ENCODE results near the gene SETD5. TPM values are rescaled to one million over a fixed set of nuclear protein-coding genes. Genes with fewer than 3 reads are reported as not detected.

SETD5 gene
- total and polyA plus RNA-seq, 2 of the 8 experiments (the other 6 are each of a cell fraction or from before 2014, with no cell fraction given), result 108 to 234 TPM

DNA sequence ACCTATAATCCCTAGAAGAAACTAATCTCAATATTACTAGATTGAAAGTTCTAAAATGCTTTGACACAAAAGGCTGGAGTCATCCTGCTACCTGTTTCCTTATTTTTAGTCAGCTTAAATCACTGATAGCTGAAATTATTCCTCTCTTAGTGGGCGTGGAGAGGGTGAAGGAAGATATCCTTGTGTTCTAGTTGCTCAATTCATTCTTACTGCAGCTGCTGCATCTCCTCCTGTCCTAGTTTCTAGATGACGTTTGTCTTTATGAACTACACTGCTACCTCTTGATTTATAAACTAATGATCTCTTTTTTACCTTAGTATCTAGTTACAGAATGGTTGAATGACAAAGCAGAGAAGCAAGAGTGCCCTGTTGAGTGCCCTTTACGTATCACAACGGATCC, 50.7 kb downstream of the SETD5 start:
- Histone ChIP-seq H3K18ac (ENCODE audit: extremely low read depth, low read length) (no peak overlapping the region), H4K5ac (ENCODE audit: insufficient read length, low read depth, low read length) (no peak overlapping the region), H3K4me2 (ENCODE audit: insufficient read depth in 1 of 2, low read depth in 2 of 2, low read length in 2 of 2) (no peak overlapping the region), H3K4ac (replicated peaks; ENCODE audit: insufficient read length, low read depth, low read length) (no peak overlapping the region), H3K9me3 (ENCODE audit: insufficient read depth in 2 of 2, low read depth in 1 of 2, low read length in 1 of 2) (no peaks in the 10 kb centered on the region), H4K8ac (ENCODE audit: extremely low read depth, insufficient read depth, low read length) (no peak overlapping the region), H2AFZ (ENCODE audit: low read length) (no peak overlapping the region), H2BK12ac (ENCODE audit: low read depth, low read length) (no peak overlapping the region), H3K27me3 (replicated peaks in 1 of 4; ENCODE audit: control insufficient read depth in 3 of 4, extremely low read depth in 1 of 4, insufficient read depth in 3 of 4, low read length in 3 of 4) (no peaks in the 10 kb centered on the region), H4K20me1 (replicated peaks in 1 of 2; ENCODE audit: control insufficient read depth in 1 of 2, insufficient read depth in 2 of 2, low read length in 2 of 2) (peaks cover 2 to 3% of the 10 kb centered on the region in 2 experiments), H3K23ac (ENCODE audit: insufficient read length) (no peak overlapping the region), H2BK5ac (ENCODE audit: low read depth, low read length) (no peak overlapping the region), H3K79me2 (ENCODE audit: control insufficient read depth in 1 of 2, insufficient read depth in 2 of 2, low read length in 2 of 2) (peaks cover 0 to 10% of the 10 kb centered on the region in 2 experiments; a peak in 1 of 4 replicates), H3K9ac (replicated peaks in 1 of 4; ENCODE audit: extremely low read depth in 1 of 4, low read depth in 3 of 4, low read length in 3 of 4) (no peak overlapping the region), H3K56ac (replicated peaks; ENCODE audit: insufficient read length, low read depth, low read length) (no peak overlapping the region), H3K4me3 (ENCODE audit: extremely low read depth in 1 of 4, insufficient read depth in 2 of 4, low read depth in 3 of 4, low read length in 4 of 4) (no peak overlapping the region), H2BK120ac (replicated peaks; ENCODE audit: low read depth, low read length) (no peak overlapping the region), H4K91ac (replicated peaks; ENCODE audit: insufficient read length, low read length) (no peak overlapping the region), H3K27ac (ENCODE audit: low read depth, low read length) (no peak overlapping the region), H3K4me1 (replicated peaks in 1 of 4; ENCODE audit: control insufficient read depth in 3 of 4, insufficient read depth in 4 of 4, low read length in 3 of 4) (no peaks in the 10 kb centered on the region), H3K79me1 (ENCODE audit: low read depth, low read length) (peaks cover 6% of the 10 kb centered on the region; the same call in 1 of the 2 replicates), H3K14ac (ENCODE audit: insufficient read length) (no peak overlapping the region), H2AK5ac (ENCODE audit: low read depth, low read length) (no peak overlapping the region), H3K36me3 (ENCODE audit: control insufficient read depth in 2 of 4, insufficient read depth in 4 of 4, low read length in 3 of 4) (peaks cover 35 to 98% (median 78%) of the 10 kb centered on the region in 4 experiments), H2BK20ac (ENCODE audit: low read length) (no peak overlapping the region), H3K23me2 (ENCODE audit: low read depth, low read length) (no peaks in the 10 kb centered on the region), H2BK15ac (ENCODE audit: low read length) (no peak overlapping the region)
- FAIRE-seq (no peak), DNase-seq (ENCODE audit: low read depth in 1 of 2, low spot score in 2 of 2) (no peak)
- ChIA-PET POLR2A (ENCODE audit: partially characterized antibody) (interaction anchor here (0.8 to 1.0 kb wide), 2 partner anchors 17 to 82 kb away, joined by 3 read pairs; no protein-coding TSS in a partner anchor), CTCF (ENCODE audit: partially characterized antibody) (no interaction called here)
- 85% methylated on average over 4 of the region's 4 CpGs; no CpG with 5 or more reads in 1 of the 2 experiments for WGBS, 2 experiments (ENCODE audit: extremely low coverage in 1 of 2, insufficient coverage in 1 of 2, insufficient read length in 1 of 2, insufficient replicate concordance in 2 of 2, low coverage in 1 of 2, low lambda C conversion rate in 2 of 2, missing lambda C conversion rate in 1 of 2)
- TF ChIP-seq SIRT6 (IDR thresholded peaks at IDR 0.05; ENCODE audit: low read length) (no peak), FOSL1 (IDR thresholded peaks at IDR 0.05; ENCODE audit: insufficient read depth, low read depth, low read length) (no peak)

Measured in H1 (cell line).